Central memory CD4-positive, alpha-beta T cell (primary cell): Measurements from ENCODE around the gene RMI2.

Source experiments
- DNase-seq: peaks from one replicate; pipeline ENCODE4 v3.0.0; 2022

RMI2 gene

GRCh38 chr16:11329071-11329491 lies 16.2 kb upstream of the RMI2 start:
- no peak for DNase-seq

- no peak for DNase-seq
Measured at GRCh38 chr16:11329891-11330290, 15.4 kb upstream of the RMI2 start.

GRCh38 chr16:11330526-11331237 lies 14.6 kb upstream of the RMI2 start:
- DNase-seq = no peak

GRCh38 chr16:11331967-11332366 lies 13.3 kb upstream of the RMI2 start:
- DNase-seq = no peak

- no peak for DNase-seq
Measured at GRCh38 chr16:11333010-11333409, 12.2 kb upstream of the RMI2 start.

- no peak for DNase-seq
Measured at GRCh38 chr16:11333702-11334101, 11.6 kb upstream of the RMI2 start.

GRCh38 chr16:11334831-11335404 lies 10.3 kb upstream of the RMI2 start:
- no peak for DNase-seq

GRCh38 chr16:11339075-11339474 lies 6.2 kb upstream of the RMI2 start:
- no peak for DNase-seq

GRCh38 chr16:11340710-11341109 lies 4.5 kb upstream of the RMI2 start:
- DNase-seq = no peak

GRCh38 chr16:11341371-11341770 lies 3.9 kb upstream of the RMI2 start:
- no peak for DNase-seq

- no peak for DNase-seq
Measured at GRCh38 chr16:11342021-11342855, 3.0 kb upstream of the RMI2 start.

GRCh38 chr16:11346700-11347319 lies 1.6 kb downstream of the RMI2 start:
- DNase-seq = no peak

- no peak for DNase-seq
Measured at GRCh38 chr16:11347831-11348230, 2.6 kb downstream of the RMI2 start.

GRCh38 chr16:11348737-11349598 lies 3.7 kb downstream of the RMI2 start:
- no peak for DNase-seq

- no peak for DNase-seq
Measured at GRCh38 chr16:11349599-11350276, 4.5 kb downstream of the RMI2 start.

GRCh38 chr16:11350519-11350918 lies 5.3 kb downstream of the RMI2 start:
- DNase-seq = no peak

- DNase-seq = no peak
Measured at GRCh38 chr16:11350921-11351335, 5.7 kb downstream of the RMI2 start.

- DNase-seq = no peak
Measured at GRCh38 chr16:11353158-11353557, 7.9 kb downstream of the RMI2 start.

- DNase-seq = no peak
Measured at GRCh38 chr16:11354407-11354732, 9.1 kb downstream of the RMI2 start.

- DNase-seq = peak; percentile 82
Measured at GRCh38 chr16:11354733-11355574, 9.7 kb downstream of the RMI2 start.

- no peak for DNase-seq
Measured at GRCh38 chr16:11355862-11356261, 10.6 kb downstream of the RMI2 start.
